IgD-negative memory B cell (primary cell): ENCODE results near the gene KLF16. TPM values are rescaled to one million over a fixed set of nuclear protein-coding genes. Genes with fewer than 3 reads are reported as not detected.
A peak's percentile ranks its signal among the peaks of the same experiment; 100 is the strongest.

ENCODE experiments used
- H3K27ac Mint-ChIP-seq, 3 donors: one replicate each; pipeline ENCODE4 v1.8.0; 2020 to 2022; ENCODE audit warnings: mild to moderate bottlenecking in 3 of 3, mixed read lengths in 3 of 3, moderate library complexity in 1 of 3
- H3K27me3 Mint-ChIP-seq: one replicate; pipeline ENCODE4 v1.8.0; 2021; ENCODE audit warnings: mixed read lengths
- H3K36me3 Mint-ChIP-seq: one replicate; pipeline ENCODE4 v1.8.0; 2020; ENCODE audit warnings: mild to moderate bottlenecking, mixed read lengths
- H3K4me1 Mint-ChIP-seq, 3 donors: one replicate each; pipeline ENCODE4 v1.8.0; 2020 to 2022; ENCODE audit warnings: mixed read lengths in 3 of 3, mild to moderate bottlenecking in 1 of 3
- H3K4me3 Mint-ChIP-seq, 4 donors: one replicate each; pipeline ENCODE4 v1.8.0; 2020 to 2022; ENCODE audit warnings: mild to moderate bottlenecking in 4 of 4, mixed read lengths in 4 of 4, moderate library complexity in 3 of 4
- H3K9me3 Mint-ChIP-seq, 3 donors: one replicate each; pipeline ENCODE4 v1.8.0; 2020 to 2021; ENCODE audit warnings: mixed read lengths in 3 of 3, mild to moderate bottlenecking in 1 of 3
- polyA plus RNA-seq: library from polyadenylated mRNA; unstranded; fragments of 300-500 nt; fragmentation: Illumina TruSeq; gene quantifications from one replicate; pipeline ENCODE4 v1.2.3, GENCODE V29; 2021

KLF16 gene
- polyA plus RNA-seq, 1 donor from 2014 or later: 1.8 TPM

GRCh38 chr19:1839658-1840540 lies 23.5 kb downstream of the KLF16 start:
- peaks cover 4 to 27% (median 17%) of the 10 kb centered on the region in 3 donors for H3K4me1 Mint-ChIP-seq

GRCh38 chr19:1837625-1838105 lies 25.7 kb downstream of the KLF16 start:
- Mint-ChIP-seq H3K27ac (no peak overlapping the region), H3K9me3 (no peaks in the 10 kb centered on the region), H3K27me3 (no peaks in the 10 kb centered on the region), H3K4me3 (no peak overlapping the region), H3K36me3 (no peaks in the 10 kb centered on the region), H3K4me1 (peaks cover 4 to 23% (median 15%) of the 10 kb centered on the region in 3 donors)

More at GRCh38 chr19:1839658-1840540, 23.5 kb downstream of the KLF16 start:
- H3K36me3 Mint-ChIP-seq: no peaks in the 10 kb centered on the region
- H3K9me3 Mint-ChIP-seq: no peaks in the 10 kb centered on the region
- no peaks in the 10 kb centered on the region for H3K27me3 Mint-ChIP-seq
- H3K27ac Mint-ChIP-seq: peak overlapping the region; percentile 23 to 77 (median 73)
- no peak overlapping the region for H3K4me3 Mint-ChIP-seq

GRCh38 chr19:1837222-1837565 lies 26.2 kb downstream of the KLF16 start:
- H3K4me1 Mint-ChIP-seq: peaks cover 4 to 20% (median 14%) of the 10 kb centered on the region in 3 donors
- no peaks in the 10 kb centered on the region for H3K9me3 Mint-ChIP-seq
- no peaks in the 10 kb centered on the region for H3K27me3 Mint-ChIP-seq
- no peak overlapping the region for H3K4me3 Mint-ChIP-seq
- no peaks in the 10 kb centered on the region for H3K36me3 Mint-ChIP-seq
- peak overlapping the region in 1 of 3 donors; percentile 23 for H3K27ac Mint-ChIP-seq

- Mint-ChIP-seq H3K4me1 (peaks cover 4 to 17% (median 14%) of the 10 kb centered on the region in 3 donors), H3K9me3 (no peaks in the 10 kb centered on the region), H3K36me3 (no peaks in the 10 kb centered on the region), H3K27ac (peak overlapping the region in 2 of 3 donors; percentile 23 to 28), H3K4me3 (no peak overlapping the region), H3K27me3 (no peaks in the 10 kb centered on the region)
Measured at GRCh38 chr19:1836458-1837221, 26.7 kb downstream of the KLF16 start.

GRCh38 chr19:1833540-1833939 lies 29.8 kb downstream of the KLF16 start:
- H3K4me1 Mint-ChIP-seq: peaks cover 0 to 4% (median 2%) of the 10 kb centered on the region in 3 donors
- no peak overlapping the region for H3K27ac Mint-ChIP-seq
- H3K9me3 Mint-ChIP-seq: no peaks in the 10 kb centered on the region
- no peak overlapping the region for H3K4me3 Mint-ChIP-seq
- peaks cover 1% of the 10 kb centered on the region for H3K36me3 Mint-ChIP-seq
- no peaks in the 10 kb centered on the region for H3K27me3 Mint-ChIP-seq

GRCh38 chr19:1832046-1832663 lies 31.2 kb downstream of the KLF16 start:
- no peaks in the 10 kb centered on the region for H3K27me3 Mint-ChIP-seq
- no peak overlapping the region for H3K27ac Mint-ChIP-seq
- H3K4me1 Mint-ChIP-seq: peaks cover 0 to 4% (median 2%) of the 10 kb centered on the region in 3 donors

GRCh38 chr19:1830978-1831377 lies 32.4 kb downstream of the KLF16 start:
- Mint-ChIP-seq H3K27ac (peak overlapping the region in 1 of 3 donors; percentile 33), H3K36me3 (peaks cover 1% of the 10 kb centered on the region), H3K4me1 (peaks cover 0 to 2% (median 0%) of the 10 kb centered on the region in 3 donors), H3K9me3 (no peaks in the 10 kb centered on the region), H3K4me3 (no peak overlapping the region), H3K27me3 (no peaks in the 10 kb centered on the region)

More at GRCh38 chr19:1832046-1832663, 31.2 kb downstream of the KLF16 start:
- H3K9me3 Mint-ChIP-seq: no peaks in the 10 kb centered on the region
- H3K36me3 Mint-ChIP-seq: peaks cover 1% of the 10 kb centered on the region
- H3K4me3 Mint-ChIP-seq: no peak overlapping the region

GRCh38 chr19:1830568-1830967 lies 32.8 kb downstream of the KLF16 start:
- Mint-ChIP-seq H3K4me1 (peaks cover 0 to 4% (median 0%) of the 10 kb centered on the region in 3 donors), H3K9me3 (no peaks in the 10 kb centered on the region), H3K36me3 (peaks cover 1% of the 10 kb centered on the region), H3K27me3 (no peaks in the 10 kb centered on the region), H3K4me3 (no peak overlapping the region), H3K27ac (no peak overlapping the region)

- Mint-ChIP-seq H3K27me3 (no peaks in the 10 kb centered on the region), H3K9me3 (no peaks in the 10 kb centered on the region), H3K4me3 (no peak overlapping the region), H3K4me1 (peaks cover 0 to 4% (median 0%) of the 10 kb centered on the region in 3 donors), H3K27ac (no peak overlapping the region), H3K36me3 (peaks cover 1% of the 10 kb centered on the region)
Measured at GRCh38 chr19:1829958-1830357, 33.4 kb downstream of the KLF16 start.

- Mint-ChIP-seq H3K4me1 (peaks cover 0 to 4% (median 0%) of the 10 kb centered on the region in 3 donors), H3K27me3 (no peaks in the 10 kb centered on the region), H3K27ac (peak overlapping the region in 1 of 3 donors; percentile 67), H3K9me3 (no peaks in the 10 kb centered on the region), H3K4me3 (no peak overlapping the region), H3K36me3 (peaks cover 1% of the 10 kb centered on the region)
Measured at GRCh38 chr19:1828279-1829238, 34.8 kb downstream of the KLF16 start.

- peaks cover 1% of the 10 kb centered on the region for H3K36me3 Mint-ChIP-seq
Measured at GRCh38 chr19:1827566-1828278, 35.7 kb downstream of the KLF16 start.

GRCh38 chr19:1826557-1827521 lies 36.5 kb downstream of the KLF16 start:
- Mint-ChIP-seq H3K4me1 (peaks cover 0 to 4% (median 0%) of the 10 kb centered on the region in 3 donors), H3K9me3 (no peaks in the 10 kb centered on the region), H3K27ac (no peak overlapping the region), H3K36me3 (peaks cover 1% of the 10 kb centered on the region), H3K27me3 (no peaks in the 10 kb centered on the region), H3K4me3 (no peak overlapping the region)

More at GRCh38 chr19:1827566-1828278, 35.7 kb downstream of the KLF16 start:
- Mint-ChIP-seq H3K27me3 (no peaks in the 10 kb centered on the region), H3K27ac (no peak overlapping the region), H3K9me3 (no peaks in the 10 kb centered on the region), H3K4me1 (peaks cover 0 to 4% (median 0%) of the 10 kb centered on the region in 3 donors), H3K4me3 (no peak overlapping the region)
